H9 (cell line): Measurements from ENCODE around the gene ANO2. TPM values are rescaled to one million over a fixed set of nuclear protein-coding genes. Genes with fewer than 3 reads are reported as not detected.

ENCODE experiments used
- DNase-seq: peaks from one replicate; pipeline ENCODE4 v3.0.0-alpha.2; 2017
- H2AFZ ChIP-seq: one replicate; pipeline ENCODE4 v1.6.1; 2013; ENCODE audit warnings: mild to moderate bottlenecking, low read length, control low read depth, moderate library complexity
- H2AK5ac ChIP-seq: 2 replicates; pipeline ENCODE4 v1.6.1; 2013; ENCODE audit warnings: low read length, control low read depth, mixed read lengths; ENCODE audit not compliant: insufficient read length
- H2BK120ac ChIP-seq: one replicate; pipeline ENCODE4 v1.6.1; 2013; ENCODE audit warnings: low read depth, mild to moderate bottlenecking, low read length, control low read depth, inconsistent platforms; ENCODE audit not compliant: poor library complexity, severe bottlenecking
- H2BK12ac ChIP-seq: 2 replicates; pipeline ENCODE4 v1.6.1; 2013; ENCODE audit warnings: low read length, control low read depth, mixed read lengths, low read depth; ENCODE audit not compliant: insufficient read length
- H2BK15ac ChIP-seq: 2 replicates; pipeline ENCODE4 v1.6.1; 2013; ENCODE audit warnings: low read depth, low read length, control low read depth
- H2BK20ac ChIP-seq: one replicate; pipeline ENCODE4 v1.6.1; 2013; ENCODE audit warnings: low read depth, mild to moderate bottlenecking, low read length, control low read depth, inconsistent platforms; ENCODE audit not compliant: poor library complexity, severe bottlenecking
- H2BK5ac ChIP-seq: 2 replicates; pipeline ENCODE4 v1.6.1; 2013; ENCODE audit warnings: low read length, control low read depth, mixed read lengths; ENCODE audit not compliant: insufficient read length
- H3K14ac ChIP-seq: 2 replicates; pipeline ENCODE4 v1.6.1; 2013; ENCODE audit warnings: low read length, control low read depth; ENCODE audit not compliant: insufficient read depth
- H3K18ac ChIP-seq: 2 replicates; pipeline ENCODE4 v1.6.1; 2013; ENCODE audit warnings: low read depth, mild to moderate bottlenecking, mixed read lengths, low read length, control low read depth; ENCODE audit not compliant: insufficient read length
- H3K23ac ChIP-seq: 2 replicates; pipeline ENCODE4 v1.6.1; 2013; ENCODE audit warnings: low read length, control low read depth, mixed read lengths, low read depth; ENCODE audit not compliant: insufficient read length
- H3K23me2 ChIP-seq: 2 replicates; pipeline ENCODE4 v1.6.1; 2013; ENCODE audit warnings: low read depth, mild to moderate bottlenecking, mixed read lengths, low read length, control low read depth; ENCODE audit not compliant: insufficient read length, poor library complexity, severe bottlenecking
- H3K27ac ChIP-seq: 2 replicates; pipeline ENCODE4 v1.5.1; 2013; ENCODE audit warnings: low read length, control low read depth, mixed read lengths, low read depth; ENCODE audit not compliant: insufficient read length
- H3K27me3 ChIP-seq: 2 replicates; pipeline ENCODE4 v1.6.1; 2013; ENCODE audit warnings: low read length, control low read depth, inconsistent platforms; ENCODE audit not compliant: insufficient read depth
- H3K4ac ChIP-seq: 2 replicates; pipeline ENCODE4 v1.6.1; 2013; ENCODE audit warnings: low read depth, mild to moderate bottlenecking, control low read depth, inconsistent platforms, low read length, moderate library complexity
- H3K4me1 ChIP-seq: 2 replicates; pipeline ENCODE4 v1.6.1; 2013; ENCODE audit warnings: low read length, control low read depth, inconsistent platforms; ENCODE audit not compliant: insufficient read depth
- H3K4me2 ChIP-seq: 2 replicates; pipeline ENCODE4 v1.6.1; 2013; ENCODE audit warnings: low read length, control low read depth, mixed read lengths; ENCODE audit not compliant: insufficient read length, insufficient read depth
- H3K56ac ChIP-seq: 2 replicates; pipeline ENCODE4 v1.6.1; 2013; ENCODE audit warnings: low read depth, mild to moderate bottlenecking, mixed read lengths, low read length, control low read depth; ENCODE audit not compliant: insufficient read length
- H3K79me1 ChIP-seq: 2 replicates; pipeline ENCODE4 v1.6.1; 2013; ENCODE audit warnings: low read depth, mild to moderate bottlenecking, moderate library complexity, low read length, control low read depth, inconsistent platforms; ENCODE audit not compliant: insufficient read depth, poor library complexity, severe bottlenecking
- H3K79me2 ChIP-seq: 2 replicates; pipeline ENCODE4 v1.6.1; 2013; ENCODE audit warnings: low read length, control low read depth, inconsistent platforms; ENCODE audit not compliant: insufficient read depth
- H3K9ac ChIP-seq: 2 replicates; pipeline ENCODE4 v1.6.1; 2013; ENCODE audit warnings: low read length, control low read depth, mixed read lengths; ENCODE audit not compliant: insufficient read length; ENCODE audit errors: extremely low read depth
- H3K9me3 ChIP-seq: one replicate; pipeline ENCODE4 v1.6.1; 2013; ENCODE audit warnings: low read depth, low read length, inconsistent platforms; ENCODE audit not compliant: control insufficient read depth
- H3T11ph ChIP-seq: one replicate; pipeline ENCODE4 v1.6.1; 2013; ENCODE audit warnings: mild to moderate bottlenecking, low read length, control low read depth, inconsistent platforms
- H4K20me1 ChIP-seq: one replicate; pipeline ENCODE4 v1.6.1; 2013; ENCODE audit not compliant: control insufficient read depth, insufficient read length, insufficient read depth
- H4K5ac ChIP-seq: 2 replicates; pipeline ENCODE4 v1.6.1; 2013; ENCODE audit warnings: low read depth, mild to moderate bottlenecking, mixed read lengths, low read length, control low read depth; ENCODE audit not compliant: insufficient read length
- H4K8ac ChIP-seq: replicated peaks from 2 replicates; pipeline ENCODE4 v1.6.1; 2013; ENCODE audit warnings: low read length, control low read depth, mixed read lengths, low read depth; ENCODE audit not compliant: insufficient read length
- H4K91ac ChIP-seq: 2 replicates; pipeline ENCODE4 v1.6.1; 2013; ENCODE audit warnings: low read depth, mild to moderate bottlenecking, moderate library complexity, mixed read lengths, low read length, control low read depth; ENCODE audit not compliant: insufficient read length
- H3K27ac Mint-ChIP-seq, 3 experiments: 2 replicates in 2 of 3; 3 replicates in 1 of 3; pipeline ENCODE4 v1.8.0; 2020 to 2021; ENCODE audit warnings: mixed read lengths in 3 of 3, mild to moderate bottlenecking in 1 of 3, moderate library complexity in 1 of 3
- H3K27me3 Mint-ChIP-seq: 2 replicates; pipeline ENCODE4 v1.8.0; 2021; ENCODE audit warnings: low read depth, mild to moderate bottlenecking, moderate library complexity, mixed read lengths
- H3K36me3 Mint-ChIP-seq, 3 experiments: 2 replicates in 2 of 3; 3 replicates in 1 of 3; pipeline ENCODE4 v1.8.0; 2020 to 2021; ENCODE audit warnings: low read depth in 3 of 3, mixed read lengths in 3 of 3; ENCODE audit not compliant: insufficient read depth in 1 of 3
- H3K4me1 Mint-ChIP-seq, 2 experiments: 2 replicates each; pipeline ENCODE4 v1.8.0; 2020; ENCODE audit warnings: mixed read lengths in 2 of 2
- H3K4me3 Mint-ChIP-seq, 2 experiments: 2 replicates in 1 of 2; 3 replicates in 1 of 2; pipeline ENCODE4 v1.8.0; 2020 to 2021; ENCODE audit warnings: mild to moderate bottlenecking in 2 of 2, mixed read lengths in 2 of 2, moderate library complexity in 1 of 2
- H3K9me3 Mint-ChIP-seq, 2 experiments: 2 replicates in 1 of 2; 3 replicates in 1 of 2; pipeline ENCODE4 v1.8.0; 2020; ENCODE audit warnings: mild to moderate bottlenecking in 2 of 2, mixed read lengths in 2 of 2, moderate library complexity in 1 of 2
- WGBS: extraction: QIAGEN DNeasy Blood & Tissue Kit; methylation state at CpG from one replicate; pipeline ENCODE4 v1.1.7; 2013; ENCODE audit warnings: missing lambda C conversion rate, low lambda C conversion rate, mixed read lengths; ENCODE audit not compliant: insufficient read length; ENCODE audit errors: extremely low coverage; 5-methylcytosine and 5-hydroxymethylcytosine counted together
- total RNA-seq: library from RNA; stranded (reverse); gene quantifications from 2 replicates; pipeline ENCODE4 v1.2.1, GENCODE V29; 2021
- TF ChIP-seq, protein P1 (sequence below): fragments of 200-600 bp; sonication (generic); conservative IDR thresholded peaks from 3 replicates; pipeline ENCODE4 v1.8.0; 2021; ENCODE audit warnings: antibody characterized with exemption, mild to moderate bottlenecking

Gene ANO2
- total RNA-seq, 1 experiment from 2014 or later = 3.8 TPM

DNA sequence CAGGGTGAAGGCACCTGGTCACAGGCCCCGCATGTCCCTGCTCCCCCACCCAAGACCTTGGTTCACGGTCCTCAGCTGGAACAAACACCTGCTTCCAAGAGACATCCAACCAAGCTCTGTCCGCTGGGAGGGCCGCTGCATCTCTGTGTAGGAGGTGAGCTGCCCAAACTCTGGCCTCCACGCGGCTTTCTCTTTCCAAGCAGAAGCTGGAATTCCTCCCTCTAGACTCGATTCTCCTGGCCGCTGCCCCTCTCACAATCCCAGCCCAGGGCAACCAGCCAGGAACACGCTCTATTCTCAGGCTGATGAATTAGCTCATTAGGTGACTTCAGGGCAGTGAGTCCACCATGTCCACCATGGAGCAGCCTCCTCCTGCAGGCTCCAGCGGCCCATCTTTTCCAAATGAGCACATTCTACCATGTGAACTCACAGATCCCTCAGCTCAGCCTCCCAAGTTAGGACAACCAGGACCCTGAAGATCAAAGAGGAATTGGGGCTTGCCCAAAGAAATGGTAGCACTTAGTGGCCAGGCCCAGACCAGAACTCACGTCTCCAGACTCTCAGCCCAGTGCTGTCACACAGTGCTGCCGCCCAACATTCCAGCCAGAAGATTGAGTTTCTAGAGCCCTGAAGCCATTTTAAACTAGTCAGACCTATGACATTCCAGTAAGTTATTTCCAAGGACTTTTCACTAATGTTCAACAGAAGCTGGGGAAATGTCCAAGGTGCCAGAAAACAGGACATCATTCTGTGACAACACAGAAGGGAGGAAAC, 146.6 kb downstream of the ANO2 start:
- DNase-seq = no peak
- H3K9me3 Mint-ChIP-seq = no peaks in the 10 kb centered on the region; a peak in 1 of 5 replicates
- TF ChIP-seq, protein P1, sequence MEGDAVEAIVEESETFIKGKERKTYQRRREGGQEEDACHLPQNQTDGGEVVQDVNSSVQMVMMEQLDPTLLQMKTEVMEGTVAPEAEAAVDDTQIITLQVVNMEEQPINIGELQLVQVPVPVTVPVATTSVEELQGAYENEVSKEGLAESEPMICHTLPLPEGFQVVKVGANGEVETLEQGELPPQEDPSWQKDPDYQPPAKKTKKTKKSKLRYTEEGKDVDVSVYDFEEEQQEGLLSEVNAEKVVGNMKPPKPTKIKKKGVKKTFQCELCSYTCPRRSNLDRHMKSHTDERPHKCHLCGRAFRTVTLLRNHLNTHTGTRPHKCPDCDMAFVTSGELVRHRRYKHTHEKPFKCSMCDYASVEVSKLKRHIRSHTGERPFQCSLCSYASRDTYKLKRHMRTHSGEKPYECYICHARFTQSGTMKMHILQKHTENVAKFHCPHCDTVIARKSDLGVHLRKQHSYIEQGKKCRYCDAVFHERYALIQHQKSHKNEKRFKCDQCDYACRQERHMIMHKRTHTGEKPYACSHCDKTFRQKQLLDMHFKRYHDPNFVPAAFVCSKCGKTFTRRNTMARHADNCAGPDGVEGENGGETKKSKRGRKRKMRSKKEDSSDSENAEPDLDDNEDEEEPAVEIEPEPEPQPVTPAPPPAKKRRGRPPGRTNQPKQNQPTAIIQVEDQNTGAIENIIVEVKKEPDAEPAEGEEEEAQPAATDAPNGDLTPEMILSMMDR = no peak
- H3K4me3 Mint-ChIP-seq = no peak overlapping the region
- Histone ChIP-seq H2BK20ac (no peak overlapping the region), H3K4me1 (no peaks in the 10 kb centered on the region), H3K23me2 (no peaks in the 10 kb centered on the region), H3T11ph (no peak overlapping the region), H2BK5ac (no peak overlapping the region), H2BK12ac (no peak overlapping the region), H2AFZ (no peak overlapping the region), H3K27ac (no peak overlapping the region), H4K5ac (no peak overlapping the region), H3K9ac (no peak overlapping the region), H3K9me3 (no peaks in the 10 kb centered on the region), H3K23ac (no peak overlapping the region), H2BK120ac (no peak overlapping the region), H4K20me1 (no peaks in the 10 kb centered on the region), H3K27me3 (no peaks in the 10 kb centered on the region), H3K79me1 (no peaks in the 10 kb centered on the region), H3K4me2 (no peak overlapping the region), H3K4ac (no peak overlapping the region), H2AK5ac (no peak overlapping the region), H4K8ac (no peak overlapping the region), H3K18ac (no peak overlapping the region), H3K56ac (no peak overlapping the region), H2BK15ac (no peak overlapping the region), H3K14ac (no peak overlapping the region), H4K91ac (no peak overlapping the region), H3K79me2 (no peaks in the 10 kb centered on the region)
- H3K4me1 Mint-ChIP-seq = no peaks in the 10 kb centered on the region
- H3K36me3 Mint-ChIP-seq = no peaks in the 10 kb centered on the region
- WGBS = no CpG with 5 or more reads among the region's 12 CpGs
- no peak overlapping the region for H3K27ac Mint-ChIP-seq
- peaks cover 2% of the 10 kb centered on the region; the same call in 1 of the 2 replicates for H3K27me3 Mint-ChIP-seq
